Measurements from ENCODE around the gene CILP2. TPM values are rescaled to one million over a fixed set of nuclear protein-coding genes. Genes with fewer than 3 reads are reported as not detected.

CILP2 gene
- total and polyA plus RNA-seq, 2 donors (not counting 1 experiment from before 2014, with no cell fraction given): 0.10 to 0.66 TPM

DNA sequence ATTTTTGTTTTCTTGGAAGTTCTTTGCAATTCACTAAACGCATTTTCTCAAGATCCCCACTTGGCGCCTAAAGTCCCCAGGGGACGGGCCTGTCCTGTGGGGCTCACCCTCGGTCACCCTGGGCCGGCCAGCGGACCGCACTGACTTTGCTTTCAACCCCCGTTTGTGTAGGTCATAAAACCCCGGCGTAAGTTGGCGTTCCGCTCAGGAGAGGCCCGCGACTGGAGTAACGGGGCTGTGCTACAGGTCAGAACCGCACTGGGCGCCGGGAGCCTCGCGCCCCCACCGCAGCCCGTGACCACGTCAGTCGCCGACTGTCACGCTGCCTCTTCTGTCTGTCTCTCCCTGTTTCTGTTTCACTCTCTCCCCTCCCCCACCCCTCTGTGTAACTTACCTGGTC is 36.3 kb upstream of the CILP2 start:
- TF ChIP-seq, protein P1, sequence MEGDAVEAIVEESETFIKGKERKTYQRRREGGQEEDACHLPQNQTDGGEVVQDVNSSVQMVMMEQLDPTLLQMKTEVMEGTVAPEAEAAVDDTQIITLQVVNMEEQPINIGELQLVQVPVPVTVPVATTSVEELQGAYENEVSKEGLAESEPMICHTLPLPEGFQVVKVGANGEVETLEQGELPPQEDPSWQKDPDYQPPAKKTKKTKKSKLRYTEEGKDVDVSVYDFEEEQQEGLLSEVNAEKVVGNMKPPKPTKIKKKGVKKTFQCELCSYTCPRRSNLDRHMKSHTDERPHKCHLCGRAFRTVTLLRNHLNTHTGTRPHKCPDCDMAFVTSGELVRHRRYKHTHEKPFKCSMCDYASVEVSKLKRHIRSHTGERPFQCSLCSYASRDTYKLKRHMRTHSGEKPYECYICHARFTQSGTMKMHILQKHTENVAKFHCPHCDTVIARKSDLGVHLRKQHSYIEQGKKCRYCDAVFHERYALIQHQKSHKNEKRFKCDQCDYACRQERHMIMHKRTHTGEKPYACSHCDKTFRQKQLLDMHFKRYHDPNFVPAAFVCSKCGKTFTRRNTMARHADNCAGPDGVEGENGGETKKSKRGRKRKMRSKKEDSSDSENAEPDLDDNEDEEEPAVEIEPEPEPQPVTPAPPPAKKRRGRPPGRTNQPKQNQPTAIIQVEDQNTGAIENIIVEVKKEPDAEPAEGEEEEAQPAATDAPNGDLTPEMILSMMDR (conservative IDR thresholded peaks at IDR 0.05 in 1 of 2, IDR thresholded peaks at IDR 0.05 in 1 of 2; ENCODE audit: low read depth in 1 of 2, low read length in 2 of 2): no peak
- TF ChIP-seq EZH2 (IDR thresholded peaks at IDR 0.05; ENCODE audit: low read length, missing control alignments): no peak
- peaks cover 37% of the 10 kb centered on the region for H3K36me3 ChIP-seq (ENCODE audit: control insufficient read depth, insufficient read depth, low read length)

GRCh38 chr19:19502281-19502680 is 35.8 kb upstream of the CILP2 start:
- Histone ChIP-seq H3K9me3 (ENCODE audit: control insufficient read depth, insufficient read depth, low read depth, low read length) (no peaks in the 10 kb centered on the region), H3K27ac (ENCODE audit: insufficient read depth, low read length) (no peak overlapping the region), H4K20me1 (ENCODE audit: control insufficient read depth, extremely low read depth, insufficient read depth, low read length) (no peaks in the 10 kb centered on the region), H3K27me3 (ENCODE audit: control insufficient read depth, insufficient read depth, low read length) (no peaks in the 10 kb centered on the region), H3K36me3 (ENCODE audit: control insufficient read depth, insufficient read depth, low read length) (peaks cover 37% of the 10 kb centered on the region), H3K9ac (ENCODE audit: insufficient read depth, low read length) (no peak overlapping the region), H3K79me2 (ENCODE audit: control insufficient read depth, insufficient read depth, low read length) (no peaks in the 10 kb centered on the region), H3K4me3 (replicated peaks in 1 of 4; ENCODE audit: control extremely low read depth in 1 of 4, insufficient read depth in 1 of 4, low read depth in 3 of 4, low read length in 4 of 4) (no peak overlapping the region), H3K4me1 (ENCODE audit: control insufficient read depth, extremely low read depth, insufficient read depth, low read length) (no peaks in the 10 kb centered on the region), H3K4me2 (ENCODE audit: extremely low read depth, insufficient read depth, low read length) (no peak overlapping the region), H2AFZ (ENCODE audit: low read length) (no peak overlapping the region)
- no peak for DNase-seq (ENCODE audit: low read depth in 2 of 2)
- TF ChIP-seq, protein P1 (conservative IDR thresholded peaks at IDR 0.05 in 1 of 2, IDR thresholded peaks at IDR 0.05 in 1 of 2; ENCODE audit: low read depth in 1 of 2, low read length in 2 of 2): no peak
- TF ChIP-seq EZH2 (IDR thresholded peaks at IDR 0.05; ENCODE audit: low read length, missing control alignments): no peak

More for the DNA sequence above, 36.3 kb upstream of the CILP2 start:
- no peak overlapping the region for H3K4me2 ChIP-seq (ENCODE audit: extremely low read depth, insufficient read depth, low read length)
- H3K4me1 ChIP-seq (ENCODE audit: control insufficient read depth, extremely low read depth, insufficient read depth, low read length): no peaks in the 10 kb centered on the region
- H3K9me3 ChIP-seq (ENCODE audit: control insufficient read depth, insufficient read depth, low read depth, low read length): no peaks in the 10 kb centered on the region
- DNase-seq (ENCODE audit: low read depth in 2 of 2): no peak
- no peaks in the 10 kb centered on the region for H4K20me1 ChIP-seq (ENCODE audit: control insufficient read depth, extremely low read depth, insufficient read depth, low read length)
- no peak overlapping the region for H3K9ac ChIP-seq (ENCODE audit: insufficient read depth, low read length)
- H2AFZ ChIP-seq (ENCODE audit: low read length): no peak overlapping the region
- no peaks in the 10 kb centered on the region for H3K27me3 ChIP-seq (ENCODE audit: control insufficient read depth, insufficient read depth, low read length)
- H3K4me3 ChIP-seq (replicated peaks in 1 of 4; ENCODE audit: control extremely low read depth in 1 of 4, insufficient read depth in 1 of 4, low read depth in 3 of 4, low read length in 4 of 4): no peak overlapping the region
- H3K27ac ChIP-seq (ENCODE audit: insufficient read depth, low read length): no peak overlapping the region
- no peaks in the 10 kb centered on the region for H3K79me2 ChIP-seq (ENCODE audit: control insufficient read depth, insufficient read depth, low read length)

- no peak overlapping the region for H3K4me2 ChIP-seq (ENCODE audit: extremely low read depth, insufficient read depth, low read length)
- H3K36me3 ChIP-seq (ENCODE audit: control insufficient read depth, insufficient read depth, low read length): peaks cover 40% of the 10 kb centered on the region
- no peak overlapping the region for H3K27ac ChIP-seq (ENCODE audit: insufficient read depth, low read length)
- H3K79me2 ChIP-seq (ENCODE audit: control insufficient read depth, insufficient read depth, low read length): no peaks in the 10 kb centered on the region
- H3K9ac ChIP-seq (ENCODE audit: insufficient read depth, low read length): no peak overlapping the region
- H4K20me1 ChIP-seq (ENCODE audit: control insufficient read depth, extremely low read depth, insufficient read depth, low read length): no peaks in the 10 kb centered on the region
- no peak overlapping the region for H2AFZ ChIP-seq (ENCODE audit: low read length)
- DNase-seq (ENCODE audit: low read depth in 2 of 2): no peak
- no peaks in the 10 kb centered on the region for H3K9me3 ChIP-seq (ENCODE audit: control insufficient read depth, insufficient read depth, low read depth, low read length)
- TF ChIP-seq EZH2 (IDR thresholded peaks at IDR 0.05; ENCODE audit: low read length, missing control alignments): no peak
- TF ChIP-seq, protein P1 (conservative IDR thresholded peaks at IDR 0.05 in 1 of 2, IDR thresholded peaks at IDR 0.05 in 1 of 2; ENCODE audit: low read depth in 1 of 2, low read length in 2 of 2): no peak
- H3K4me1 ChIP-seq (ENCODE audit: control insufficient read depth, extremely low read depth, insufficient read depth, low read length): no peaks in the 10 kb centered on the region
- H3K4me3 ChIP-seq (replicated peaks in 1 of 4; ENCODE audit: control extremely low read depth in 1 of 4, insufficient read depth in 1 of 4, low read depth in 3 of 4, low read length in 4 of 4): no peak overlapping the region
- H3K27me3 ChIP-seq (ENCODE audit: control insufficient read depth, insufficient read depth, low read length): no peaks in the 10 kb centered on the region
These were observed 35.1 kb upstream of the CILP2 start for GRCh38 chr19:19502808-19503602.

Data from fibroblast of lung (primary cell).